ENCODE results near the gene GARNL3.

GARNL3 gene

DNA sequence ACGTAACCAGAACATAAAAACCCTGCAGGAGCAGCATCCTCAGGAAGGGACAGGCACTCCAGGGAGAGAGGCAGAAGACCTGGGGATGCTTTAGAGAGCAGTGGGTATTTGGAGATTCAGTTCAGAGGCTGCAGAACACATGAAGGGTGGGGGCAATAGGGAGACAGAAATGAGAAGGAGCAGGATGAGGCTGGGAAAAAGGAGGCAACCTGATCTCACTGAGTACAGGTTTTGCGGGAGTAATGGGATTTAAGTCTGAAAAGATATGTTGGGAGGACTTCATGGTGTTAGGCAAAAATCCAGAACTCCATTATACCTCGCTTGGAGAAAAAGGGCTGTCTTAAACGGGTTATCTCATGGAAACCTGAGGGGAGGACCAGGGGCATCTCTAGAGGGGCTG is 41.3 kb upstream of the GARNL3 start:
- WGBS, 2 experiments = 71 to 73% methylated on average over 4 of the region's 4 CpGs
- H3K9me3 ChIP-seq (ENCODE audit: control insufficient read depth, low read length) = no peaks in the 10 kb centered on the region
- H3K27me3 ChIP-seq (ENCODE audit: control insufficient read depth, insufficient read depth, low read length, poor library complexity, severe bottlenecking) = peaks cover 45% of the 10 kb centered on the region
- no peak overlapping the region for H3K4me3 ChIP-seq (ENCODE audit: insufficient read depth, low read depth, low read length)
- no peaks in the 10 kb centered on the region for H3K36me3 ChIP-seq (ENCODE audit: control insufficient read depth, insufficient read depth, low read length)
- no peak overlapping the region for H3K27ac ChIP-seq (ENCODE audit: insufficient read depth, low read depth, low read length, poor library complexity, severe bottlenecking)
- H3K4me1 ChIP-seq (ENCODE audit: control insufficient read depth, insufficient read depth, low read length) = no peaks in the 10 kb centered on the region

DNA sequence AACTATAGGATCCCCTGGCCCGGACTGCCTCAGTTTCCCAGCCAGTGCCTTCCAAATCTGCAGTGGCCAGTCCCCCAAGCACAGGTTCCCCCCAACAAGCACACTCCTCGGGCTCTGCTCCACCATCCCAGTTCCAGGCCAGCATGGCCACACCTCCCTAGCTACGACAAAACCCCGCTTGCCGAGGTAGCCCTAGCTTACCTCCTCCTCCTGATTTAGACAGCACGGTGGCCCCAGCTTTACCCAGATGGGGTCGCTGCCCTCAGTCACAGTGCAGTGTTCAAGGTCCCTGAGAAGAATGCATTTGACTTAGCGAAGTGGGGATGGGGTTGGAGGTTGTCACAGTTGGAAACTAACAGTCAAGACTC is 40.8 kb upstream of the GARNL3 start:
- Histone ChIP-seq H3K4me1 (ENCODE audit: control insufficient read depth, insufficient read depth, low read length) (no peaks in the 10 kb centered on the region), H3K9me3 (ENCODE audit: control insufficient read depth, low read length) (no peaks in the 10 kb centered on the region), H3K4me3 (ENCODE audit: insufficient read depth, low read depth, low read length) (peak overlapping the region; percentile 23), H3K27ac (ENCODE audit: insufficient read depth, low read depth, low read length, poor library complexity, severe bottlenecking) (no peak overlapping the region), H3K27me3 (ENCODE audit: control insufficient read depth, insufficient read depth, low read length, poor library complexity, severe bottlenecking) (peaks cover 45% of the 10 kb centered on the region), H3K36me3 (ENCODE audit: control insufficient read depth, insufficient read depth, low read length) (no peaks in the 10 kb centered on the region)
- 35 to 38% methylated on average over 8 of the region's 8 CpGs for WGBS, 2 experiments

DNA sequence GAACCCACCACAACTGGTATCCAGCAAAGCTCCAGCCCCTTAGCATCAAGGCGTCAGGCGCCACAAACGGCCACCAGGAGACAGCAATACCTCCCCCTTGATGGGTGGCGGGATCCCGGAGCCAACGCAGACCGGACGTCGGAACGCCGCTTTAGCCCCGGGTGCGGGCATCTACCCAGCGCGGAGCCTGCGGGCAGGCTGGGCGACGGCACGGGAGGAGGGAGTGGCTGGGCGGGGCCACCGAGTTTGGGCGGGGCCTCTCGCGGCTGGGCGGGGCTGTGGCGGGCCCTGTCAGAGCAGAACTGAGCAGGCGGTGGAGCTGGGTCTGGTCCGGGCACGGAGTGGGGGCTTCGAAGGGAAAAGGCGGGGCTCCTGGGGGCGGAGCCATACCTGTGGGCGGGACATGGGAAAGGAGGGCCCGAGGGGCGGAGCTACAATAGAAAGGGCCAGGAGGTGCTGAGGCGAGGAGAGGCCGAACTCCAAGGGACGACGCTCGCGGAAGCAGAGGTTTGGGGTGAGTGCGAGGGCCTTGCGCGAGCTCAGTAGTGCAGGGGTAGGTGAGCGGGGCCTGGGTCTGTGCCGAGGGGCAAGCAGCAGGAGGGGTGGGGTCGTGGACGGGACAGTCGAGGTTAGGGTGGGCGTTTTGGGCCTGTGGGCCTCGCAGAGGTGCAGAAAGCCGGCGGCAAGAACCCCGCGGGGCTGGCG is 40.2 kb upstream of the GARNL3 start:
- Histone ChIP-seq H3K27me3 (ENCODE audit: control insufficient read depth, insufficient read depth, low read length, poor library complexity, severe bottlenecking) (peaks cover 45% of the 10 kb centered on the region), H3K27ac (ENCODE audit: insufficient read depth, low read depth, low read length, poor library complexity, severe bottlenecking) (peak overlapping the region; percentile 77), H3K36me3 (ENCODE audit: control insufficient read depth, insufficient read depth, low read length) (no peaks in the 10 kb centered on the region), H3K9me3 (ENCODE audit: control insufficient read depth, low read length) (no peaks in the 10 kb centered on the region), H3K4me3 (ENCODE audit: insufficient read depth, low read depth, low read length) (peak overlapping the region; percentile 42), H3K4me1 (ENCODE audit: control insufficient read depth, insufficient read depth, low read length) (no peaks in the 10 kb centered on the region)
- WGBS, 2 experiments = 1% methylated on average over 56 of the region's 56 CpGs

DNA sequence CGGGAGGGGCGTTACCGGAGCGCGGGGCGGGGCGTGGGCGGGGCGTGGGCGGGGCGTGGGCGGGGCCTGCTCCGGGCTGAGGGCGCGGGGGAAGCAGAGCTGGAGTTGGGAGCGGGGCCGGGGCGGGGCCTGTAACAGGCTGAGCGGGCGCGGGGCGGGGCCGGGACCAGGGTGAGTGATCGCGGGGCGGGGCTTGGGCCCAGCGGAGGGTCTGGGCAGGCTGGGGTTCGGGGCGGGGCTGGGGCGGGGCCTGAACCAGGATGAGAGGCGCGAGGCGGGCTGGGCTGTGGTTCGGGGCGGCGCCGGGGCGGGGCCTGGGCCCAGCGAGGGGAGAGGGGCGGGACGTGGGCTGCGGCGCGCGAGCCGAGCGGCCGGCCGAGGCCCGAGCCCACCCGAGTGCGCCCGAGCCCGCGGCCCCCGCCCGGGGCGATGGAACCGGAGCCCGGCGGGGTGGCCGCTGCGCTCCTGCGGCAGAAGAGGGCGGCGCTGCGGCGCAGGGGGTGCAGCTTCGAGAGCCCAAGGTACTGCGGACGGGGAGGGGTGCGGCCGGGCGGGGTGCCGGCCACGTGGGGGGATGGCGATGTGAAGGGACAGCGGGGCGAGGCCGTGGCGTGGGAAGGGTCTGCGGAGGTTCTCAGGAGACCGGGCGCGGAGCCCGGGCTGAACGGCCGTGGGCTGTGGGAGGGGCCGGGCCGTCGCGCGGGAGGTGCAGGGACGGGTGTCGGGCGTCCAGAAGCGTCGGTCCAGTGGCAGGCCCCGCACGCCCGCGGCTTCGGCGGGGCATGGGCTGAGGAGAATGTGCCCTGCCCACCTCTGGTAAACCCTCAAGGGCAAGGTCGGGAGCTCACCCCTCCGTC is 39.5 kb upstream of the GARNL3 start:
- Histone ChIP-seq H3K9me3 (ENCODE audit: control insufficient read depth, low read length) (no peaks in the 10 kb centered on the region), H3K4me3 (ENCODE audit: insufficient read depth, low read depth, low read length) (peak overlapping the region; percentile 45), H3K27ac (ENCODE audit: insufficient read depth, low read depth, low read length, poor library complexity, severe bottlenecking) (no peak overlapping the region), H3K36me3 (ENCODE audit: control insufficient read depth, insufficient read depth, low read length) (no peaks in the 10 kb centered on the region), H3K27me3 (ENCODE audit: control insufficient read depth, insufficient read depth, low read length, poor library complexity, severe bottlenecking) (peaks cover 45% of the 10 kb centered on the region), H3K4me1 (ENCODE audit: control insufficient read depth, insufficient read depth, low read length) (no peaks in the 10 kb centered on the region)
- WGBS, 2 experiments = 1% methylated on average over 106 of the region's 106 CpGs

DNA sequence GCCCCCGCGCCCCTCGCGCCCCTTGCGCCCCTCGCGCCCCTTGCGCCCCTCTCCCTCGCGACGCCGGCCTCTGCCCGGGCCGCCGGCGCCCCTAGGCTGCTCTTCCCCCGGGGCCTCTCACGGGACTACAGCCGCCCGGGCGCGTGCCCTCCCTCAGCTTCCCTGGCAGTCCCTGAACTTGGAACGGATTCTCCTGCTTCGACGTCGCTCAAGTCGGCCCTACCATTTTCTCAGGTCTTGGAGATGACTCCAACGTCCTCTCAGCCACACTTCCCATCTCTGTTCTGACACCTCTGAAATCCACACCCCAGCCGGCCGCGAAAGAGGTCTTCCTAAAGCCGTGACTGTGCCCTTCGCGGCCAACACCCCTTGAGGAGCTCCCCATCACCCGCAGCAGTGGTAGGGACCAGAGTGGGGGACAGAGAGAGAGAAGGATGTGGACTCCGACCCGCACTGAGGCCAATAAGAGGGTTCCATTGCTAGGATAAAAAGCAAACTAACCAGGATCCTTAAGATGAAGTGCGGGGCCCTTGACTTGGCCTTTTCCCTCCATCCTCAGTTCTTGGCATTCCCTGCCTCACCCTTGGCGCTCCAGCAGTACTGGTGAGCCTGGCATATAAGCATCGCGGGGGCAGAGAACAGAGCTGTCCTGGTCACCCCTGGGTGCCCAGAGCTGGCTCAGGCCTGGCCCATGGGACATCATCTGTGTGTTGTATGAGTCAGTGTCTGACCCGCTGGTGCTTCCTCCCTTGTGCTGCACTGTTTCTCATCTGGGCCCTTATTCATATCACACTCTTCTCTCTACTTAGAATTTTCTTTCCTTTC is 38.6 kb upstream of the GARNL3 start:
- Histone ChIP-seq H3K9me3 (ENCODE audit: control insufficient read depth, low read length) (no peaks in the 10 kb centered on the region), H3K4me1 (ENCODE audit: control insufficient read depth, insufficient read depth, low read length) (no peaks in the 10 kb centered on the region), H3K27ac (ENCODE audit: insufficient read depth, low read depth, low read length, poor library complexity, severe bottlenecking) (no peak overlapping the region), H3K36me3 (ENCODE audit: control insufficient read depth, insufficient read depth, low read length) (no peaks in the 10 kb centered on the region), H3K4me3 (ENCODE audit: insufficient read depth, low read depth, low read length) (peak overlapping the region; percentile 45), H3K27me3 (ENCODE audit: control insufficient read depth, insufficient read depth, low read length, poor library complexity, severe bottlenecking) (peaks cover 45% of the 10 kb centered on the region)
- 35 to 36% methylated on average over 42 of the region's 42 CpGs for WGBS, 2 experiments

DNA sequence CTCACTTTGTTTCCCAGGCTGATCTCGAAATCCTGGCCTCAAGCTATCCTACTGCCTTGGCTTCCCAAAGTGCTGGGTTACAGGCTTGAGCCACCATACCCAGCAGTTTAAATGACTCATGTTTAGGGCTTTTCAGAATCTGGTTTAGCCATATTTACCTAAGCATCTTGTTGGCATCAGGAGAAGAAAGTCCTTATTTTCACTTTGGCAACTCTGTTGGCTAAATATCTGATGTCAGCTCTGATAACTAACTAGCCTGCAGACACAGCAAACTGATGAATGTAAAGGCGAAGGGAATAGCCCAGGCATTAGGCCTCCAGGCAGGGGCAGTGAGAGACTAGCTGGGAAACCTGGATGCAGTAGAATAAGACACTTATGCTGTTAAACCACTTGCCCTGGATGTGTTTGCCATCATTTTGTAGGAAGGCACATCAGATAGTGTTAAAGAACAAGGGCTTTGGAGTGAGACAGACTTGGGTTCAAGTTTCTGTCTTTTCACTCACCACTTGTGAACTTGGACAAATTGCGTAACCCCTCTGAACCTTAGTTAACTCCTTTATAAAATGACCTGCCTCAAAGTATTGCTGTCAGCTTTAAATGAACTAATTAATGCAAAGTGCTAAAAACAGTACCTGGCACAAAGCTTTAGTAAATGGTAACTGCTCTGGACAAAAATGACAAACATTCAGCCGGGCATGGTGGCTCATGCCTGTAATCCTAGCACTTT is 34.7 kb upstream of the GARNL3 start:
- no peak overlapping the region for H3K4me3 ChIP-seq (ENCODE audit: insufficient read depth, low read depth, low read length)
- H3K27ac ChIP-seq (ENCODE audit: insufficient read depth, low read depth, low read length, poor library complexity, severe bottlenecking) = no peak overlapping the region
- H3K36me3 ChIP-seq (ENCODE audit: control insufficient read depth, insufficient read depth, low read length) = no peaks in the 10 kb centered on the region
- H3K4me1 ChIP-seq (ENCODE audit: control insufficient read depth, insufficient read depth, low read length) = no peaks in the 10 kb centered on the region
- WGBS, 2 experiments = 90 to 96% methylated on average over 4 of the region's 4 CpGs
- peaks cover 23% of the 10 kb centered on the region for H3K27me3 ChIP-seq (ENCODE audit: control insufficient read depth, insufficient read depth, low read length, poor library complexity, severe bottlenecking)
- H3K9me3 ChIP-seq (ENCODE audit: control insufficient read depth, low read length) = no peaks in the 10 kb centered on the region

DNA sequence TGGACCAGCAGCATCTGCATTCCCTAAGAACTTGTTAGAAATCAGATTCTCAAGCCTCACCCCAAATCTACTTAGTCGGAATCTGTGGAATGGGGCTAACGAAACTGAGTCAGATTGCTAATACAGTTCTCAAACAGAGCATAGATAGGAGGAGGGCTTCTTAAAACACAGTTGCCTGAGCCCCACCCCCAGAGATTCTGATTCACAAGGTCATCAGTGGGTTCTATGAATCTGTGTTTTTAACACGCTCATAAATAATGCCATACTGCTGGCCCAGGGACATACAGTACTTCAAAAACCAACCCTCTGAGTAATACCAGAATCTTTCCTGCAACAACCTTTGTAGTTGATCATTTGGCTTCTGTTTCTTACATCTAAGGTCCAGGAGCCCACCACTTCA is 32.9 kb upstream of the GARNL3 start:
- H3K36me3 ChIP-seq (ENCODE audit: control insufficient read depth, insufficient read depth, low read length) = no peaks in the 10 kb centered on the region
- no peak overlapping the region for H3K4me3 ChIP-seq (ENCODE audit: insufficient read depth, low read depth, low read length)
- H3K27ac ChIP-seq (ENCODE audit: insufficient read depth, low read depth, low read length, poor library complexity, severe bottlenecking) = no peak overlapping the region
- H3K9me3 ChIP-seq (ENCODE audit: control insufficient read depth, low read length) = no peaks in the 10 kb centered on the region
- peaks cover 7% of the 10 kb centered on the region for H3K27me3 ChIP-seq (ENCODE audit: control insufficient read depth, insufficient read depth, low read length, poor library complexity, severe bottlenecking)
- H3K4me1 ChIP-seq (ENCODE audit: control insufficient read depth, insufficient read depth, low read length) = no peaks in the 10 kb centered on the region
- WGBS, 2 experiments = 93 to 99% methylated on average over 3 of the region's 3 CpGs

DNA sequence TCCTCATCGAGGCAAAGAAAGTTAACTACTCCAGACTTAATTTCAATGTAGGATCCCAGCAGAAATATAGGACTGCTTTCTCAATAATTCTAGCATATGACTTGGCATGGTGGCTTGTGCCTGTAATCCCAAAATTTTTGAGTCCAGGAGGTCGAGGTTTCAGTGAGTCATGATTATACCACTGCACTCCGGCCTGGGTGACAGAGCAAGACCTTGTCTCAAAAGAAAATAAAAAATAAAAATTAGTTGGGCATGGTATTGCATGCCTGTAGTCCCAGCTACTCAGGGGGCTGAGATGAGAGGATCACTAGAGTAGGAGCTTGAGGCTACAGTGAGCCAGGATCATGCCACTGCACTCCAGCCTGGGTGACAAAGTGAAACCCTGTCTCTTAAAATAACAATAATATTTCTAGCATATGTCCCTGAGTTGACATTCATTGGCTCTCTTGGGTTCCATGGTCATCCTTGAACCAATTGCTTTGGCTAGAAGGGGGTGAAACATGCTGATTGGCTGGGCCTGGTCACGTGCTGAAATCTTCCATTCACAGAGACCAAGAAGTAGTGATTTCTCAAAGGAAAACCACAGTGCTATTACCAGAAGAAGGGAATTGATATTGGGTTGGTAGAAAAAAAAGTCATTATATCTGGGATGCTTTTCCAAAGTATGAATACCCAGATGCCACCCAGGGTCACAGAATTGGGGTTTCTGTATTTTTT is 31.6 kb upstream of the GARNL3 start:
- 87 to 90% methylated on average over 4 of the region's 4 CpGs for WGBS, 2 experiments
- no peak overlapping the region for H3K27ac ChIP-seq (ENCODE audit: insufficient read depth, low read depth, low read length, poor library complexity, severe bottlenecking)

DNA sequence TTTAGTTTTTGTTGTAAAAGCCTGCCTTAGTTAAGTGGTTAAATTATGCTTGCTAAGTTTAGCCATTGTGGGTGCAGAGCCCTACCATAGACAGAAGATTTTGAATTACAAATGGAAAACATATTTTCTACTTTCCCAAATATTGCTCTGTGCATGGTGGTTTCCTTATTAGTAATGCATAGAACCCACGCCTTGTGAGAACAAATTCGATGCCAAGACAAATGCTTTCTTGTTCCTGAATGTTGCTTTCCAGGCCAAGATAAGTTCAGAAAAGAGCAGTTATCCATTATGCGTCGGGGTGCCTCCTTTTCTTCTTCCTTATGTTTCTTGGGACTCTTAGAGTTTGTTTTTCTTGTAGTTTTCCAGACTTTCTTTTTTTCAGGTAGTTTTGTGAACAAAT is 31.0 kb upstream of the GARNL3 start:
- Histone ChIP-seq H3K4me1 (ENCODE audit: control insufficient read depth, insufficient read depth, low read length) (no peaks in the 10 kb centered on the region), H3K36me3 (ENCODE audit: control insufficient read depth, insufficient read depth, low read length) (no peaks in the 10 kb centered on the region), H3K27me3 (ENCODE audit: control insufficient read depth, insufficient read depth, low read length, poor library complexity, severe bottlenecking) (no peaks in the 10 kb centered on the region), H3K27ac (ENCODE audit: insufficient read depth, low read depth, low read length, poor library complexity, severe bottlenecking) (no peak overlapping the region), H3K4me3 (ENCODE audit: insufficient read depth, low read depth, low read length) (no peak overlapping the region), H3K9me3 (ENCODE audit: control insufficient read depth, low read length) (no peaks in the 10 kb centered on the region)
- 94 to 97% methylated on average over 4 of the region's 4 CpGs for WGBS, 2 experiments

More for the DNA sequence above, 31.6 kb upstream of the GARNL3 start:
- Histone ChIP-seq H3K36me3 (ENCODE audit: control insufficient read depth, insufficient read depth, low read length) (no peaks in the 10 kb centered on the region), H3K27me3 (ENCODE audit: control insufficient read depth, insufficient read depth, low read length, poor library complexity, severe bottlenecking) (no peaks in the 10 kb centered on the region), H3K4me3 (ENCODE audit: insufficient read depth, low read depth, low read length) (no peak overlapping the region), H3K9me3 (ENCODE audit: control insufficient read depth, low read length) (no peaks in the 10 kb centered on the region), H3K4me1 (ENCODE audit: control insufficient read depth, insufficient read depth, low read length) (no peaks in the 10 kb centered on the region)
